ENCODE measurements around the gene SERPINA3. TPM values are rescaled to one million over a fixed set of nuclear protein-coding genes. Genes with fewer than 3 reads are reported as not detected.
"Not testable (repeated sequence)": the region's sequence is repeated elsewhere in the genome, so short reads cannot be mapped to it uniquely, and the experiment has no call there.

Gene SERPINA3
- total RNA-seq, 1 experiment from 2014 or later, result 0.17 TPM

GRCh38 chr14:94633121-94633520, 20.9 kb downstream of the SERPINA3 start:
- intact Hi-C loops (cut with micrococcal nuclease; ENCODE audit: unreplicated experiment), result no loop called here
- no TSS peak for BruUV-seq (replicated peaks)
- Histone ChIP-seq H3K4me3 (ENCODE audit: low read depth, low read length, poor library complexity, severe bottlenecking) (no peak overlapping the region), H3K36me3 (ENCODE audit: insufficient read depth, low read length, poor library complexity, severe bottlenecking) (no peaks in the 10 kb centered on the region), H3K4me1 (ENCODE audit: insufficient read depth, low read length, poor library complexity, severe bottlenecking) (no peaks in the 10 kb centered on the region), H3K9me3 (ENCODE audit: low read depth, low read length, poor library complexity, severe bottlenecking) (no peaks in the 10 kb centered on the region), H3K27me3 (replicated peaks; ENCODE audit: insufficient read depth, low read depth, low read length, poor library complexity) (no peaks in the 10 kb centered on the region), H3K27ac (ENCODE audit: low read depth, low read length, poor library complexity, severe bottlenecking) (no peak overlapping the region)
- CTCF ChIA-PET, result no interaction called here
- DNase-seq (ENCODE audit: low spot score), result no peak
- no peak for TF ChIP-seq CTCF (conservative IDR thresholded peaks at IDR 0.05; ENCODE audit: low read depth, low read length)
- POLR2A ChIA-PET (ENCODE audit: low non-redundant PET), result no interaction called here

DNA sequence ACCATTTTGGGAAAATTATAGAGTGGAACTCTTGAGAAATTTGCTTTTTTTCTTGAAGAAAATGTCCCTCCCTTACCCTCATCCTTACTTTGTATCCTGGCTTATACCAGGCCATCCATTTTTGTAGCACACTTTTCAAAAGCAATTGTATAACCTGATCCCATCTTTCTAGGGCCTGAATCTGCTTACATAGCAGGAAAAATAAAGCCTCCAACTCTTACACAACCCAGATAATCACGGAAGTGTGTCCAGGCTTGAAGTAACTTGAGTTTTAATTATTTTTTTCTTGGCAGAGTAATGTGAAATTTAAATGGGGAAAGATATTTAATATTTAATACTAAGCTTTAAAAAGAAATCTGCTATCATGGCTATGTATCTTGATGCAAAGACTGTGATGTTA, 23.0 kb downstream of the SERPINA3 start:
- H3K9me3 ChIP-seq (ENCODE audit: low read depth, low read length, poor library complexity, severe bottlenecking), result no peaks in the 10 kb centered on the region
- H3K4me1 ChIP-seq (ENCODE audit: insufficient read depth, low read length, poor library complexity, severe bottlenecking), result no peaks in the 10 kb centered on the region
- no peaks in the 10 kb centered on the region for H3K27me3 ChIP-seq (replicated peaks; ENCODE audit: insufficient read depth, low read depth, low read length, poor library complexity)
- TF ChIP-seq CTCF (conservative IDR thresholded peaks at IDR 0.05; ENCODE audit: low read depth, low read length), result no peak
- TF ChIP-seq EZH2 (IDR thresholded peaks at IDR 0.05; ENCODE audit: borderline replicate concordance, low read depth, low read length, poor library complexity, severe bottlenecking), result no peak
- ChIA-PET CTCF (no interaction called here), POLR2A (ENCODE audit: low non-redundant PET) (no interaction called here)
- intact Hi-C loops (cut with micrococcal nuclease; ENCODE audit: unreplicated experiment), result no loop called here
- no peak for DNase-seq (ENCODE audit: low spot score)
- no TSS peak for BruUV-seq (replicated peaks)
- H3K27ac ChIP-seq (ENCODE audit: low read depth, low read length, poor library complexity, severe bottlenecking), result no peak overlapping the region
- no peaks in the 10 kb centered on the region for H3K36me3 ChIP-seq (ENCODE audit: insufficient read depth, low read length, poor library complexity, severe bottlenecking)
- no peak overlapping the region for H3K4me3 ChIP-seq (ENCODE audit: low read depth, low read length, poor library complexity, severe bottlenecking)

DNA sequence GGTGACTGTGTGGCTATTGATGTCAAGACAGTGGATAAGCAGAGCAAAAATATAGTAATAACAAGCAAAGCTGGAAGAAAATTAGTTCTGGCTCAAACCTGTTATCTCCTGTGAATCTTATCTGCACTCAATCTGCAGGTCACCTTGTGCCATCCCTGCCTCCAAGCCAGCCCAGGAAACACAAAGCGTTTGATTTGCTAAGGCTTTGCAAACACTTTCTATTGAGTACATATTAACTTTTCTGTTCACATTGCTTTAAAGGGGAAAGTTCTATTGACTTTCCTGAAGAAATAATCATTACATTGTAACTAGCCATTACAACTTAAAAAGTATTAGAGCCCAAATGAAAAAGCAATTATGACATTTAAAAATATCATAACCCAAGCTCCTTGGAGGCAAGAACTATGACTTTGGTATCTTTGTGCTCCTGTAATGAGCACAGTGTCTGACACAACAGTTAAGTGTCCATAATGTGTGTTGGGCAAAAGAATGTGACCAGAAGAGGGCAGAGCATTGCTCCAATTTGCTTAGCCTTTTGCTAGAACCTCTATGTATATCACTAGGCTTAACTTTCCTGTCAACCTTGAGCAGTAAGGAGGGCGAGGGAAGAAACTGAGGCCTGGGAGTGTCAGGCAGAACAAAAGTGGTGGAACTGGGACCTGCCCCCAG, 24.7 kb downstream of the SERPINA3 start:
- POLR2A ChIA-PET (ENCODE audit: low non-redundant PET), result no interaction called here
- Histone ChIP-seq H3K4me1 (ENCODE audit: insufficient read depth, low read length, poor library complexity, severe bottlenecking) (no peaks in the 10 kb centered on the region), H3K27me3 (replicated peaks; ENCODE audit: insufficient read depth, low read depth, low read length, poor library complexity) (no peaks in the 10 kb centered on the region), H3K27ac (ENCODE audit: low read depth, low read length, poor library complexity, severe bottlenecking) (no peak overlapping the region), H3K9me3 (ENCODE audit: low read depth, low read length, poor library complexity, severe bottlenecking) (no peaks in the 10 kb centered on the region), H3K36me3 (ENCODE audit: insufficient read depth, low read length, poor library complexity, severe bottlenecking) (no peaks in the 10 kb centered on the region), H3K4me3 (ENCODE audit: low read depth, low read length, poor library complexity, severe bottlenecking) (no peak overlapping the region)
- no TSS peak for BruUV-seq (replicated peaks)
- intact Hi-C loops (cut with micrococcal nuclease; ENCODE audit: unreplicated experiment), result no loop called here
- no peak for DNase-seq (ENCODE audit: low spot score)
- CTCF ChIA-PET, result no interaction called here
- TF ChIP-seq CTCF (conservative IDR thresholded peaks at IDR 0.05; ENCODE audit: low read depth, low read length) (peak; percentile 38; the same call in 1 of the 2 replicates), EZH2 (IDR thresholded peaks at IDR 0.05; ENCODE audit: borderline replicate concordance, low read depth, low read length, poor library complexity, severe bottlenecking) (no peak)

DNA sequence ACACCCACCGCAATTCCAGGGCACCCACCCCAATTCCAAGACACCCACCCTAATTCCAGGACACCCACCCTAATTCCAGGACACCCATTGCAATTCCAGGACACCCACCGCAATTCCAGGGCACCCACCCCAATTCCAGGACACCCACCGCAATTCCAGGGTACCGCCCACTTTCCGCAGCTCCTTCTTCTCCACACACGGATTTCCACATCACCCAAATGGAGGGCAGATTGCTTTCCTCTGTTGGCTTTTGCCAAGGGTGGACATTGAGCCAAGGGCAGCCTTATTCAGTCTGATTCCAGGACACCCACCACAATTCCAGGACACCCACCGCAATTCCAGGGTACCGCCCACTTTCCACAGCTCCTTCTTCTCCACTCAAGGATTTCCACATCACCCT, 25.6 kb downstream of the SERPINA3 start:
- POLR2A ChIA-PET (ENCODE audit: low non-redundant PET); H3K27ac ChIP-seq (ENCODE audit: low read depth, low read length, poor library complexity, severe bottlenecking); H3K36me3 ChIP-seq (ENCODE audit: insufficient read depth, low read length, poor library complexity, severe bottlenecking); H3K27me3 ChIP-seq (replicated peaks; ENCODE audit: insufficient read depth, low read depth, low read length, poor library complexity); CTCF ChIA-PET; DNase-seq (ENCODE audit: low spot score); BruUV-seq (replicated peaks); intact Hi-C loops (cut with micrococcal nuclease; ENCODE audit: unreplicated experiment); H3K4me3 ChIP-seq (ENCODE audit: low read depth, low read length, poor library complexity, severe bottlenecking); H3K9me3 ChIP-seq (ENCODE audit: low read depth, low read length, poor library complexity, severe bottlenecking); H3K4me1 ChIP-seq (ENCODE audit: insufficient read depth, low read length, poor library complexity, severe bottlenecking): not testable (repeated sequence)
